Fibroblast of mammary gland (primary cell): ENCODE data around the gene EDEM2.

ENCODE experiments used
- DNase-seq: peaks from one replicate; pipeline ENCODE4 v3.0.0-alpha.2; 2010; ENCODE audit warnings: low read depth
- H3K4me3 ChIP-seq: 2 replicates; pipeline ENCODE4 v1.5.1; 2011; ENCODE audit warnings: low read depth, mild to moderate bottlenecking, low read length, moderate library complexity; ENCODE audit not compliant: control insufficient read depth
- CTCF ChIP-seq: conservative IDR thresholded peaks from 2 replicates; pipeline ENCODE4 v1.5.1; 2011; ENCODE audit warnings: low read depth, low read length, inconsistent platforms; ENCODE audit not compliant: control insufficient read depth, insufficient read depth

Gene EDEM2

GRCh38 chr20:35111141-35111888 is 35.8 kb downstream of the EDEM2 start:
- TF ChIP-seq CTCF: no peak
- peak; percentile 91 for DNase-seq
- no peak overlapping the region for H3K4me3 ChIP-seq

GRCh38 chr20:35108921-35109320 is 38.2 kb downstream of the EDEM2 start:
- DNase-seq: no peak
- H3K4me3 ChIP-seq: no peak overlapping the region
- no peak for TF ChIP-seq CTCF

- DNase-seq: no peak
- H3K4me3 ChIP-seq: no peak overlapping the region
- no peak for TF ChIP-seq CTCF
Observed at GRCh38 chr20:35106827-35107380, 40.2 kb downstream of the EDEM2 start.

- no peak for TF ChIP-seq CTCF
- H3K4me3 ChIP-seq: no peak overlapping the region
- no peak for DNase-seq
Observed at GRCh38 chr20:35104685-35105295, 42.3 kb downstream of the EDEM2 start.

GRCh38 chr20:35101620-35102019 is 45.5 kb downstream of the EDEM2 start:
- no peak for TF ChIP-seq CTCF
- H3K4me3 ChIP-seq: no peak overlapping the region
- DNase-seq: no peak

GRCh38 chr20:35093267-35093884 is 53.8 kb downstream of the EDEM2 start:
- no peak for TF ChIP-seq CTCF
- no peak overlapping the region for H3K4me3 ChIP-seq
- peak; percentile 80 for DNase-seq
